ENCODE data around the gene SAE1. TPM values are rescaled to one million over a fixed set of nuclear protein-coding genes. Genes with fewer than 3 reads are reported as not detected.

Gene SAE1
- total and polyA plus RNA-seq, 10 of the 15 experiments (the other 5 are each of a cell fraction or from before 2014, with no cell fraction given): 62.0 to 246 (median 148) TPM

DNA sequence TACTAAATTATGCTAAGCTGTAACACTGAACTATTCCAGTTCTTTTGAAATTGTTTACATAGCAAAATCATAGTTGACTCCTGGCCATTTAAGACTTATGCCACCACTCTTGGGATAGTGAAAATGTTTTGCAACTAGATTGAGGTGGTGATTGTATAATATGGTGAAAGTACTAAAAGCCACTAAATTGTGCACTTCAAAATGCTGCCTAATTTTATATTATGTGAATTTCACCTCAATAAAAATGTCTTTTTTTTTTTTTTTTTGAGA lies 5.0 kb upstream of the SAE1 start:
- TF ChIP-seq SMAD5 (IDR thresholded peaks at IDR 0.05; ENCODE audit: low read depth) (no peak), SREBF1 (IDR thresholded peaks at IDR 0.05; ENCODE audit: low read length) (no peak), PML (IDR thresholded peaks at IDR 0.05; ENCODE audit: low read length) (no peak), BMI1 (IDR thresholded peaks at IDR 0.05; ENCODE audit: borderline replicate concordance) (no peak), POLR2A (IDR thresholded peaks at IDR 0.05; ENCODE audit: low read depth, low read length) (no peak)
- TF ChIP-seq, protein P1, sequence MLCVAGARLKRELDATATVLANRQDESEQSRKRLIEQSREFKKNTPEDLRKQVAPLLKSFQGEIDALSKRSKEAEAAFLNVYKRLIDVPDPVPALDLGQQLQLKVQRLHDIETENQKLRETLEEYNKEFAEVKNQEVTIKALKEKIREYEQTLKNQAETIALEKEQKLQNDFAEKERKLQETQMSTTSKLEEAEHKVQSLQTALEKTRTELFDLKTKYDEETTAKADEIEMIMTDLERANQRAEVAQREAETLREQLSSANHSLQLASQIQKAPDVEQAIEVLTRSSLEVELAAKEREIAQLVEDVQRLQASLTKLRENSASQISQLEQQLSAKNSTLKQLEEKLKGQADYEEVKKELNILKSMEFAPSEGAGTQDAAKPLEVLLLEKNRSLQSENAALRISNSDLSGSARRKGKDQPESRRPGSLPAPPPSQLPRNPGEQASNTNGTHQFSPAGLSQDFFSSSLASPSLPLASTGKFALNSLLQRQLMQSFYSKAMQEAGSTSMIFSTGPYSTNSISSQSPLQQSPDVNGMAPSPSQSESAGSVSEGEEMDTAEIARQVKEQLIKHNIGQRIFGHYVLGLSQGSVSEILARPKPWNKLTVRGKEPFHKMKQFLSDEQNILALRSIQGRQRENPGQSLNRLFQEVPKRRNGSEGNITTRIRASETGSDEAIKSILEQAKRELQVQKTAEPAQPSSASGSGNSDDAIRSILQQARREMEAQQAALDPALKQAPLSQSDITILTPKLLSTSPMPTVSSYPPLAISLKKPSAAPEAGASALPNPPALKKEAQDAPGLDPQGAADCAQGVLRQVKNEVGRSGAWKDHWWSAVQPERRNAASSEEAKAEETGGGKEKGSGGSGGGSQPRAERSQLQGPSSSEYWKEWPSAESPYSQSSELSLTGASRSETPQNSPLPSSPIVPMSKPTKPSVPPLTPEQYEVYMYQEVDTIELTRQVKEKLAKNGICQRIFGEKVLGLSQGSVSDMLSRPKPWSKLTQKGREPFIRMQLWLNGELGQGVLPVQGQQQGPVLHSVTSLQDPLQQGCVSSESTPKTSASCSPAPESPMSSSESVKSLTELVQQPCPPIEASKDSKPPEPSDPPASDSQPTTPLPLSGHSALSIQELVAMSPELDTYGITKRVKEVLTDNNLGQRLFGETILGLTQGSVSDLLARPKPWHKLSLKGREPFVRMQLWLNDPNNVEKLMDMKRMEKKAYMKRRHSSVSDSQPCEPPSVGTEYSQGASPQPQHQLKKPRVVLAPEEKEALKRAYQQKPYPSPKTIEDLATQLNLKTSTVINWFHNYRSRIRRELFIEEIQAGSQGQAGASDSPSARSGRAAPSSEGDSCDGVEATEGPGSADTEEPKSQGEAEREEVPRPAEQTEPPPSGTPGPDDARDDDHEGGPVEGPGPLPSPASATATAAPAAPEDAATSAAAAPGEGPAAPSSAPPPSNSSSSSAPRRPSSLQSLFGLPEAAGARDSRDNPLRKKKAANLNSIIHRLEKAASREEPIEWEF (IDR thresholded peaks at IDR 0.05; ENCODE audit: insufficient replicate concordance, low read depth, low read length): no peak
- no peaks in the 10 kb centered on the region for H4K20me1 ChIP-seq (ENCODE audit: control insufficient read depth, insufficient read depth)
- H3K4me1 ChIP-seq (ENCODE audit: control insufficient read depth, insufficient read depth, low read length): no peaks in the 10 kb centered on the region; the same call in 1 of the 2 replicates
- in situ Hi-C loops (cut with MboI) (loop anchor here (5.0 kb wide), 1 partner anchor 48 kb away; no protein-coding TSS in a partner anchor), intact Hi-C loops (cut with micrococcal nuclease; ENCODE audit: unreplicated experiment) (loop anchor here (1.0 to 2.0 kb wide), 3 partner anchors 46 to 113 kb away; no protein-coding TSS in a partner anchor)
- RAD21 ChIA-PET (ENCODE audit: unreplicated experiment): interaction anchor here (0.7 to 4.3 kb wide), 8 partner anchors 12 to 119 kb away, joined by 3 to 39 read pairs (median 10); partner anchors contain the start of gene ZC3H4
- SMC1A ChIA-PET (ENCODE audit: uncharacterized antibody, unreplicated experiment): interaction anchor here (0.6 to 1.9 kb wide), 13 partner anchors 9 to 269 kb away, joined by 3 to 17 read pairs (median 5); partner anchors contain the start of gene ZC3H4
- DNase-seq (ENCODE audit: low read depth, low spot score) (no peak), FAIRE-seq (no peak), ATAC-seq (no peak)
- no peak overlapping the region for H3K9ac ChIP-seq (ENCODE audit: control insufficient read depth, insufficient read depth, low read length)
- POLR2A ChIA-PET: interaction anchor here (0.6 to 1.3 kb wide), 3 partner anchors 12 to 57 kb away, joined by 3 to 8 read pairs (median 3); partner anchors contain the start of gene ZC3H4
- CTCF ChIA-PET: interaction anchor here (0.6 to 5.2 kb wide), 29 partner anchors 9 to 272 kb away, joined by 3 to 77 read pairs (median 4); partner anchors contain the start of gene ZC3H4
- H3K4me3 ChIP-seq: no peak overlapping the region
- H2AFZ ChIP-seq (ENCODE audit: control insufficient read depth, low read depth, low read length): no peak overlapping the region
- no peak overlapping the region for H3K4me2 ChIP-seq (ENCODE audit: control insufficient read depth, insufficient read depth)
- no peaks in the 10 kb centered on the region for H3K36me3 ChIP-seq (ENCODE audit: control insufficient read depth in 2 of 2, insufficient read depth in 2 of 2, low read length in 1 of 2)
- no TSS peak for BruUV-seq (replicated peaks)
- H3K27ac ChIP-seq (ENCODE audit: control insufficient read depth, insufficient read depth): no peak overlapping the region
- no peaks in the 10 kb centered on the region for H3K27me3 ChIP-seq (replicated peaks in 1 of 2; ENCODE audit: control insufficient read depth in 2 of 2, insufficient read depth in 2 of 2, low read length in 1 of 2)
- no peaks in the 10 kb centered on the region for H3K79me2 ChIP-seq (ENCODE audit: control insufficient read depth, insufficient read depth, low read length)
- H3K9me3 ChIP-seq (replicated peaks; ENCODE audit: control insufficient read depth, insufficient read depth, low read length): peaks cover 3% of the 10 kb centered on the region; the same call in 1 of the 3 replicates

Data from GM12878 (cell line).